HEK293 (cell line): ENCODE measurements around the gene GLOD4.
"Not testable (repeated sequence)": the region's sequence is repeated elsewhere in the genome, so short reads cannot be mapped to it uniquely, and the experiment has no call there.

Experiments
- CTCF ChIA-PET: fragments of 350-600 bp; formaldehyde crosslinking; extraction: SDS; loops from one replicate; lab custom pipeline; 2021; ENCODE audit warnings: antibody characterized with exemption; lab: Yijun Ruan, JAX
- POLR2A ChIA-PET: fragments of 300-600 bp; formaldehyde crosslinking; extraction: SDS; loops from one replicate; lab custom pipeline; 2020; ENCODE audit warnings: antibody characterized with exemption, inconsistent platforms; lab: Yijun Ruan, JAX
- H3K27ac ChIP-seq: fragments of 200-500 bp; sonication (Bioruptor generic); 2 replicates; pipeline ENCODE4 v1.5.1; 2014; ENCODE audit warnings: low read depth, low read length, control low read depth, inconsistent platforms; ENCODE audit errors: extremely low read depth
- H3K36me3 ChIP-seq, 2 experiments: fragments of 200-500 bp in 1 of 2; sonication (Bioruptor generic) in 1 of 2; 1 replicate in 1 of 2; 2 replicates in 1 of 2; pipeline ENCODE4 v1.5.1; 2014 to 2017; ENCODE audit warnings: inconsistent platforms in 2 of 2, low read length in 2 of 2; ENCODE audit not compliant: control insufficient read depth in 2 of 2, insufficient read depth in 1 of 2
- H3K4me1 ChIP-seq: fragments of 200-500 bp; sonication (Bioruptor generic); 2 replicates; pipeline ENCODE4 v1.5.1; 2014; ENCODE audit warnings: mild to moderate bottlenecking, low read length, inconsistent platforms; ENCODE audit not compliant: control insufficient read depth, insufficient read depth
- H3K4me3 ChIP-seq: 2 replicates; pipeline ENCODE4 v1.5.1; 2011; ENCODE audit warnings: low read depth, mild to moderate bottlenecking, control low read depth, low read length, moderate library complexity
- H3K9me3 ChIP-seq: fragments of 200-500 bp; sonication (Bioruptor generic); 2 replicates; pipeline ENCODE4 v1.5.1; 2014; ENCODE audit warnings: low read depth, low read length, inconsistent platforms; ENCODE audit not compliant: control insufficient read depth, insufficient read depth
- BCL11B ChIP-seq: fragments of 450-650 bp; formaldehyde crosslinking; IDR thresholded peaks from 2 replicates; pipeline ENCODE4 v1.5.1; 2016; ENCODE audit warnings: low read depth, missing biosample characterization, missing genetic modification characterization
- TCF7L2 ChIP-seq: IDR thresholded peaks from 2 replicates; pipeline ENCODE4 v1.6.1; 2011; ENCODE audit warnings: low read depth, mild to moderate bottlenecking, inconsistent platforms, low read length, moderate library complexity, borderline replicate concordance
- YY1 ChIP-seq: fragments of 450-650 bp; formaldehyde crosslinking; IDR thresholded peaks from 2 replicates; pipeline ENCODE4 v1.5.1; 2018; ENCODE audit warnings: missing biosample characterization, missing genetic modification characterization
- ZBTB17 ChIP-seq: fragments of 450-650 bp; formaldehyde crosslinking; IDR thresholded peaks from 2 replicates; pipeline ENCODE4 v1.5.1; 2016; ENCODE audit warnings: missing biosample characterization, missing genetic modification characterization
- ZFP69B ChIP-seq: fragments of 450-650 bp; formaldehyde crosslinking; IDR thresholded peaks from 2 replicates; pipeline ENCODE4 v1.5.1; 2016; ENCODE audit warnings: missing biosample characterization, missing genetic modification characterization
- ZNF10 ChIP-seq: fragments of 450-650 bp; formaldehyde crosslinking; IDR thresholded peaks from 2 replicates; pipeline ENCODE4 v1.5.1; 2017; ENCODE audit warnings: missing biosample characterization, missing genetic modification characterization
- ZNF548 ChIP-seq: fragments of 450-650 bp; formaldehyde crosslinking; IDR thresholded peaks from 2 replicates; pipeline ENCODE4 v1.5.1; 2016; ENCODE audit warnings: missing biosample characterization, missing genetic modification characterization
- ZNF600 ChIP-seq: fragments of 450-650 bp; formaldehyde crosslinking; IDR thresholded peaks from 2 replicates; pipeline ENCODE4 v1.5.1; 2016; ENCODE audit warnings: missing biosample characterization, missing genetic modification characterization
- ZNF623 ChIP-seq: fragments of 450-650 bp; formaldehyde crosslinking; IDR thresholded peaks from 2 replicates; pipeline ENCODE4 v1.5.1; 2016; ENCODE audit warnings: missing biosample characterization, missing genetic modification characterization
- TF ChIP-seq, protein P1 (sequence below): fragments of 450-650 bp; formaldehyde crosslinking; IDR thresholded peaks from 2 replicates; pipeline ENCODE4 v1.5.1; 2016; ENCODE audit warnings: missing biosample characterization, missing genetic modification characterization, borderline replicate concordance
- TF ChIP-seq, protein P2 (sequence below): fragments of 450-650 bp; formaldehyde crosslinking; IDR thresholded peaks from 2 replicates; pipeline ENCODE4 v1.5.1; 2017; ENCODE audit warnings: missing biosample characterization, missing genetic modification characterization
- TF ChIP-seq, protein P3 (sequence below): fragments of 450-650 bp; formaldehyde crosslinking; IDR thresholded peaks from 2 replicates; pipeline ENCODE4 v1.5.1; 2016; ENCODE audit warnings: missing biosample characterization, missing genetic modification characterization

Gene GLOD4

DNA sequence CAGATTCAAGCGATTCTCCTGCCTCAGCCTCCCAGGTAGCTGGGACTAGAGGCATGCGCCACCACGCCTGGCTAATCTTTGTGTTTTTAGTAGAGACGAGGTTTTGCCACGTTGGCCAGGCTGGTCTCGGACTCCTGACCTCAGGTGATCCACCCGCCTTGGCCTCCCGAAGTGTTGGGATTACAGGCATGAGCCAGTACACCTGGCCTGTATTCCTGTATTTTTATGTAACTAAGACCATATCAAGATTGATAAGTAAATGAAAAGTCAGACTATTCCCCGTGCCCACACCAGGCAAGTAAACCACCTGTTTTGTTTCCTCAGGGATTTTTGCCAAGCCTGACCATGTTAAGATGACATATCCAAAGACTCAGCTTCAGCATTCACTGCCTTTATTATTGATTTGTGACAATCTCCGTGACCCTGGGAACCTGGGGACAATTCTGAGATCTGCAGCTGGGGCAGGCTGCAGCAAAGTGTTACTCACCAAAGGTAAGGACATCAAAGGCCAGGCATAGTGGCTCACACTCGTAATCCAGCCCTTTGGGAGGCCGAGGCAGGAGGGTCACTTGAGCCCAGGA is 5.7 kb upstream of the GLOD4 start:
- peaks cover 23 to 86% of the 10 kb centered on the region in 2 experiments for H3K36me3 ChIP-seq
- H3K4me1 ChIP-seq, result peaks cover 2% of the 10 kb centered on the region; the same call in 1 of the 2 replicates
- TF ChIP-seq ZNF600 (tag by site-specific recombination), result no peak
- TF ChIP-seq, protein P1, sequence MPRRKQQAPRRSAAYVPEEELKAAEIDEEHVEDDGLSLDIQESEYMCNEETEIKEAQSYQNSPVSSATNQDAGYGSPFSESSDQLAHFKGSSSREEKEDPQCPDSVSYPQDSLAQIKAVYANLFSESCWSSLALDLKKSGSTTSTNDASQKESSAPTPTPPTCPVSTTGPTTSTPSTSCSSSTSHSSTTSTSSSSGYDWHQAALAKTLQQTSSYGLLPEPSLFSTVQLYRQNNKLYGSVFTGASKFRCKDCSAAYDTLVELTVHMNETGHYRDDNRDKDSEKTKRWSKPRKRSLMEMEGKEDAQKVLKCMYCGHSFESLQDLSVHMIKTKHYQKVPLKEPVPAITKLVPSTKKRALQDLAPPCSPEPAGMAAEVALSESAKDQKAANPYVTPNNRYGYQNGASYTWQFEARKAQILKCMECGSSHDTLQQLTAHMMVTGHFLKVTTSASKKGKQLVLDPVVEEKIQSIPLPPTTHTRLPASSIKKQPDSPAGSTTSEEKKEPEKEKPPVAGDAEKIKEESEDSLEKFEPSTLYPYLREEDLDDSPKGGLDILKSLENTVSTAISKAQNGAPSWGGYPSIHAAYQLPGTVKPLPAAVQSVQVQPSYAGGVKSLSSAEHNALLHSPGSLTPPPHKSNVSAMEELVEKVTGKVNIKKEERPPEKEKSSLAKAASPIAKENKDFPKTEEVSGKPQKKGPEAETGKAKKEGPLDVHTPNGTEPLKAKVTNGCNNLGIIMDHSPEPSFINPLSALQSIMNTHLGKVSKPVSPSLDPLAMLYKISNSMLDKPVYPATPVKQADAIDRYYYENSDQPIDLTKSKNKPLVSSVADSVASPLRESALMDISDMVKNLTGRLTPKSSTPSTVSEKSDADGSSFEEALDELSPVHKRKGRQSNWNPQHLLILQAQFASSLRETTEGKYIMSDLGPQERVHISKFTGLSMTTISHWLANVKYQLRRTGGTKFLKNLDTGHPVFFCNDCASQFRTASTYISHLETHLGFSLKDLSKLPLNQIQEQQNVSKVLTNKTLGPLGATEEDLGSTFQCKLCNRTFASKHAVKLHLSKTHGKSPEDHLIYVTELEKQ (tag by site-specific recombination), result no peak
- no peak for TF ChIP-seq ZNF548 (tag by site-specific recombination)
- TF ChIP-seq YY1, result no peak
- TF ChIP-seq BCL11B (tag by site-specific recombination), result no peak
- TF ChIP-seq TCF7L2, result no peak
- TF ChIP-seq, all 188 proteins: peak for 0
- H3K9me3 ChIP-seq, result no peaks in the 10 kb centered on the region
- ChIA-PET CTCF (no interaction called here), POLR2A (interaction anchor here (0.7 to 2.3 kb wide), 2 partner anchors 101 to 192 kb away, joined by 7 to 8 read pairs; partner anchors contain the start of gene NXN)
- H3K27ac ChIP-seq, result no peak overlapping the region
- no peak overlapping the region for H3K4me3 ChIP-seq

DNA sequence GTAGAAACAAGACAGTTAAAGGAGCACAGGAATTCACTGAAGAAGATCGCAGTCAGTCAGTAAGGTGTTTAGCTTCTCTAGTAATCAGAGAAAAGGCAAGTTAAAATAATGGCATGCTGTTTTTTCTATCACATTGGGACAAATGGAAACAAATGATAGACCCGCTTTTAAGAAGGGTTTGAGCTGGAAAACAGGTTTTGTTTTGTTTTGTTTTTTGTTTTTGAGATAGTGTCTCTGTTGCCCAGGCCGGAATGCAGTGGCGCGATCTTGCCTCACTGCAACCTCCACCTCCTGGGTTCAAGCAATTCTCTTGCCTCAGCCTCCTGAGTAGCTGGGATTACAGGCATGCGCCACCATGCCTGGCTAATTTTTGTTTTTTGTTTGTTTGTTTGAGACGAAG is 3.8 kb upstream of the GLOD4 start:
- H3K4me3 ChIP-seq, H3K9me3 ChIP-seq, H3K27ac ChIP-seq, H3K4me1 ChIP-seq, POLR2A ChIA-PET: not testable (repeated sequence)
- CTCF ChIA-PET, result interaction anchor here (0.6 to 1.1 kb wide), 3 partner anchors 10 to 211 kb away, joined by 3 to 6 read pairs (median 3); partner anchors contain the start of gene TIMM22
- peaks cover 23 to 68% of the 10 kb centered on the region in 2 experiments for H3K36me3 ChIP-seq

DNA sequence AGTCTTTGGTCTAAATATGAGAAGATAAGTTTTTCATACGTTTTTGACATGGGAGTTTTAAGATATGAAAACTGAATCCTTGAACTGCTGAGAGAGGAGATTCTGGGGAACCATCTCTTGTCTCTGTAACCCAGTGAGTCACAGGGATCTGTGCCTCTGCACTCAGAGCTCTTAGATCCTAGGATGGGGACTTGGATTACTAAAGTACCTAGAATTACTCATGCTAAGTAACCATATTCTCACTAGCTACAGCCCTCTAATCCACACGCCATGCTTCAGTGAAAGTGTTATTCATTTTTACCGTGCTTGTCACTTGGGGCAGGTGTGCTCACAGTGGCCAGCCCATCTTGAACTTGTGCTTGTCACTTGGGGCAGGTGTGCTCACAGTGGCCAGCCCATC is 2.1 kb upstream of the GLOD4 start:
- no peak overlapping the region for H3K4me3 ChIP-seq

More for the DNA sequence above, 2.1 kb upstream of the GLOD4 start:
- POLR2A ChIA-PET, result no interaction called here
- H3K27ac ChIP-seq, result no peak overlapping the region
- H3K36me3 ChIP-seq, result peaks cover 30 to 58% of the 10 kb centered on the region in 2 experiments
- TF ChIP-seq TCF7L2, result no peak
- TF ChIP-seq ZBTB17 (tag by site-specific recombination), result peak; percentile 55
- no peak for TF ChIP-seq ZNF10 (tag by site-specific recombination)
- no peak for TF ChIP-seq ZNF623 (tag by site-specific recombination)
- TF ChIP-seq, protein P2, sequence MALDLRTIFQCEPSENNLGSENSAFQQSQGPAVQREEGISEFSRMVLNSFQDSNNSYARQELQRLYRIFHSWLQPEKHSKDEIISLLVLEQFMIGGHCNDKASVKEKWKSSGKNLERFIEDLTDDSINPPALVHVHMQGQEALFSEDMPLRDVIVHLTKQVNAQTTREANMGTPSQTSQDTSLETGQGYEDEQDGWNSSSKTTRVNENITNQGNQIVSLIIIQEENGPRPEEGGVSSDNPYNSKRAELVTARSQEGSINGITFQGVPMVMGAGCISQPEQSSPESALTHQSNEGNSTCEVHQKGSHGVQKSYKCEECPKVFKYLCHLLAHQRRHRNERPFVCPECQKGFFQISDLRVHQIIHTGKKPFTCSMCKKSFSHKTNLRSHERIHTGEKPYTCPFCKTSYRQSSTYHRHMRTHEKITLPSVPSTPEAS (tag by site-specific recombination), result no peak
- TF ChIP-seq, protein P3, sequence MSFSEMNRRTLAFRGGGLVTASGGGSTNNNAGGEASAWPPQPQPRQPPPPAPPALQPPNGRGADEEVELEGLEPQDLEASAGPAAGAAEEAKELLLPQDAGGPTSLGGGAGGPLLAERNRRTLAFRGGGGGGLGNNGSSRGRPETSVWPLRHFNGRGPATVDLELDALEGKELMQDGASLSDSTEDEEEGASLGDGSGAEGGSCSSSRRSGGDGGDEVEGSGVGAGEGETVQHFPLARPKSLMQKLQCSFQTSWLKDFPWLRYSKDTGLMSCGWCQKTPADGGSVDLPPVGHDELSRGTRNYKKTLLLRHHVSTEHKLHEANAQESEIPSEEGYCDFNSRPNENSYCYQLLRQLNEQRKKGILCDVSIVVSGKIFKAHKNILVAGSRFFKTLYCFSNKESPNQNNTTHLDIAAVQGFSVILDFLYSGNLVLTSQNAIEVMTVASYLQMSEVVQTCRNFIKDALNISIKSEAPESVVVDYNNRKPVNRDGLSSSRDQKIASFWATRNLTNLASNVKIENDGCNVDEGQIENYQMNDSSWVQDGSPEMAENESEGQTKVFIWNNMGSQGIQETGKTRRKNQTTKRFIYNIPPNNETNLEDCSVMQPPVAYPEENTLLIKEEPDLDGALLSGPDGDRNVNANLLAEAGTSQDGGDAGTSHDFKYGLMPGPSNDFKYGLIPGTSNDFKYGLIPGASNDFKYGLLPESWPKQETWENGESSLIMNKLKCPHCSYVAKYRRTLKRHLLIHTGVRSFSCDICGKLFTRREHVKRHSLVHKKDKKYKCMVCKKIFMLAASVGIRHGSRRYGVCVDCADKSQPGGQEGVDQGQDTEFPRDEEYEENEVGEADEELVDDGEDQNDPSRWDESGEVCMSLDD (tag by site-specific recombination), result no peak
- no peak for TF ChIP-seq ZFP69B (tag by site-specific recombination)
- H3K9me3 ChIP-seq, result no peaks in the 10 kb centered on the region
- H3K4me1 ChIP-seq, result peaks cover 7% of the 10 kb centered on the region
- CTCF ChIA-PET, result no interaction called here
